GM23338 (cell line): ENCODE measurements around the gene EEPD1. TPM values are rescaled to one million over a fixed set of nuclear protein-coding genes. Genes with fewer than 3 reads are reported as not detected.

ENCODE experiments used
- ATAC-seq: fragments of 200-7000 bp; cut with Tn5 transposase; 3 replicates; pipeline ENCODE4 v1.9.1; 2020
- DNase-seq: peaks from one replicate; pipeline ENCODE4 v3.0.0-alpha.2; 2015; ENCODE audit warnings: low spot score
- H2AFZ ChIP-seq: fragments of 200-600 bp; sonication (generic); 2 replicates; pipeline ENCODE4 v1.8.0; 2016; ENCODE audit warnings: antibody characterized with exemption, mild to moderate bottlenecking, moderate library complexity
- H3F3A ChIP-seq: fragments of 200-600 bp; sonication (generic); replicated peaks from 2 replicates; pipeline ENCODE4 v1.8.0; 2017; ENCODE audit warnings: antibody characterized with exemption, mixed run types, low read depth
- H3K27ac ChIP-seq: fragments of 200-600 bp; sonication (generic); 2 replicates; pipeline ENCODE4 v1.6.1; 2016; ENCODE audit warnings: low read depth
- H3K27me3 ChIP-seq: fragments of 200-600 bp; sonication (generic); 2 replicates; pipeline ENCODE4 v1.8.0; 2016; ENCODE audit warnings: mild to moderate bottlenecking, mixed run types, moderate library complexity; ENCODE audit not compliant: insufficient read depth
- H3K36me3 ChIP-seq: fragments of 200-600 bp; sonication (generic); 2 replicates; pipeline ENCODE4 v1.8.0; 2016; ENCODE audit warnings: mild to moderate bottlenecking; ENCODE audit not compliant: insufficient read depth
- H3K4me1 ChIP-seq: fragments of 200-600 bp; sonication (generic); 2 replicates; pipeline ENCODE4 v1.8.0; 2016; ENCODE audit warnings: mild to moderate bottlenecking, moderate library complexity; ENCODE audit not compliant: insufficient read depth
- H3K4me2 ChIP-seq: fragments of 200-600 bp; sonication (generic); 2 replicates; pipeline ENCODE4 v1.7.1; 2017; ENCODE audit warnings: mixed run types
- H3K4me3 ChIP-seq: fragments of 200-600 bp; sonication (generic); 2 replicates; pipeline ENCODE4 v1.6.1; 2016; ENCODE audit warnings: mixed run types
- H3K79me2 ChIP-seq: fragments of 200-600 bp; sonication (generic); replicated peaks from 2 replicates; pipeline ENCODE4 v1.8.0; 2017; ENCODE audit warnings: mild to moderate bottlenecking; ENCODE audit not compliant: insufficient read depth
- H3K9me2 ChIP-seq: fragments of 200-600 bp; sonication (generic); 2 replicates; pipeline ENCODE4 v1.8.0; 2017; ENCODE audit not compliant: insufficient read depth
- H4K20me1 ChIP-seq: fragments of 200-600 bp; sonication (generic); replicated peaks from 2 replicates; pipeline ENCODE4 v1.8.0; 2017; ENCODE audit warnings: mild to moderate bottlenecking; ENCODE audit not compliant: insufficient read depth
- H3K27ac Mint-ChIP-seq: 2 replicates; pipeline ENCODE4 v1.8.0; 2020; ENCODE audit warnings: inconsistent platforms, mild to moderate bottlenecking, moderate library complexity, mixed read lengths
- H3K27me3 Mint-ChIP-seq: 3 replicates; pipeline ENCODE4 v1.8.0; 2022; ENCODE audit warnings: low read depth, mild to moderate bottlenecking, moderate library complexity, mixed read lengths, inconsistent platforms; ENCODE audit not compliant: insufficient read depth, poor library complexity
- H3K36me3 Mint-ChIP-seq: 3 replicates; pipeline ENCODE4 v1.8.0; 2021; ENCODE audit warnings: low read depth, mild to moderate bottlenecking, inconsistent platforms, moderate library complexity, mixed read lengths
- H3K4me1 Mint-ChIP-seq: 3 replicates; pipeline ENCODE4 v1.8.0; 2020; ENCODE audit warnings: mild to moderate bottlenecking, inconsistent platforms, mixed read lengths
- H3K4me3 Mint-ChIP-seq: 3 replicates; pipeline ENCODE4 v1.8.0; 2021; ENCODE audit warnings: moderate library complexity, mild to moderate bottlenecking, inconsistent platforms, mixed read lengths
- H3K9me3 Mint-ChIP-seq: 3 replicates; pipeline ENCODE4 v1.8.0; 2020; ENCODE audit warnings: moderate library complexity, mild to moderate bottlenecking, inconsistent platforms, mixed read lengths
- CREB1 ChIP-seq: fragments of 250-450 bp; sonication (Bioruptor Pico); IDR thresholded peaks from 2 replicates; pipeline ENCODE4 v1.5.0; 2020; ENCODE audit warnings: low read depth, mild to moderate bottlenecking, moderate library complexity
- EZH2 ChIP-seq: fragments of 200-600 bp; sonication (generic); IDR thresholded peaks from one replicate; pipeline ENCODE4 v1.8.0; 2017; ENCODE audit warnings: antibody characterized with exemption, mild to moderate bottlenecking, low read depth; ENCODE audit not compliant: unreplicated experiment
- POLR2AphosphoS5 ChIP-seq: IDR thresholded peaks from 2 replicates; pipeline ENCODE4 v1.6.1; 2016; ENCODE audit warnings: antibody characterized with exemption, low read depth
- ZNF331 ChIP-seq: fragments of 250-450 bp; sonication (Bioruptor Pico); IDR thresholded peaks from 2 replicates; pipeline ENCODE4 v1.5.0; 2020; ENCODE audit warnings: low read depth, mild to moderate bottlenecking, moderate library complexity
- ZNF462 ChIP-seq: fragments of 250-450 bp; sonication (Bioruptor Pico); IDR thresholded peaks from 2 replicates; pipeline ENCODE4 v1.5.0; 2020; ENCODE audit warnings: mild to moderate bottlenecking, moderate library complexity
- polyA plus RNA-seq: library from polyadenylated mRNA; unstranded; fragments of >200 nt; fragmentation: Nextera tagmentation; extraction: Ambion mirVana; gene quantifications from 2 replicates; pipeline ENCODE4 v1.2.1, GENCODE V29; 2016
- total RNA-seq: library from RNA; depleted of rRNA; stranded (reverse); fragments of >200 nt; shearing (Covaris generic); gene quantifications from 2 replicates; pipeline ENCODE4 v1.2.3, GENCODE V29; 2014

Gene EEPD1
- total and polyA plus RNA-seq, 2 experiments from 2014 or later, result 4.1 to 17.1 TPM

GRCh38 chr7:36338256-36338655 lies 185.2 kb downstream of the EEPD1 start:
- H3K4me3 ChIP-seq, result no peak overlapping the region
- H3K27me3 Mint-ChIP-seq, result no peaks in the 10 kb centered on the region

GRCh38 chr7:36343548-36343947 lies 190.5 kb downstream of the EEPD1 start:
- peaks cover 3% of the 10 kb centered on the region; the same call in 1 of the 3 replicates for H3K9me3 Mint-ChIP-seq
- ATAC-seq, result no peak
- no peaks in the 10 kb centered on the region for H3F3A ChIP-seq

More at GRCh38 chr7:36338256-36338655, 185.2 kb downstream of the EEPD1 start:
- Histone ChIP-seq H3F3A (no peaks in the 10 kb centered on the region), H3K79me2 (no peaks in the 10 kb centered on the region), H3K4me1 (no peaks in the 10 kb centered on the region), H4K20me1 (no peaks in the 10 kb centered on the region), H3K9me2 (no peaks in the 10 kb centered on the region), H3K4me2 (no peak overlapping the region), H2AFZ (no peak overlapping the region), H3K27me3 (no peaks in the 10 kb centered on the region), H3K36me3 (no peaks in the 10 kb centered on the region), H3K27ac (no peak overlapping the region)
- H3K4me1 Mint-ChIP-seq, result peaks cover 3% of the 10 kb centered on the region; the same call in 2 of the 3 replicates
- no peaks in the 10 kb centered on the region for H3K36me3 Mint-ChIP-seq
- no peak overlapping the region for H3K4me3 Mint-ChIP-seq
- no peak overlapping the region for H3K27ac Mint-ChIP-seq
- no peak for ATAC-seq
- H3K9me3 Mint-ChIP-seq, result no peaks in the 10 kb centered on the region; the same call in 2 of the 3 replicates
- no peak for TF ChIP-seq EZH2
- no peak for TF ChIP-seq CREB1
- TF ChIP-seq POLR2AphosphoS5, result no peak
- TF ChIP-seq ZNF331 (CRISPR knock-in tag), result no peak
- DNase-seq, result no peak

More at GRCh38 chr7:36343548-36343947, 190.5 kb downstream of the EEPD1 start:
- no peak overlapping the region for H3K4me3 ChIP-seq
- H3K4me3 Mint-ChIP-seq, result no peak overlapping the region
- H3K4me2 ChIP-seq, result no peak overlapping the region
- DNase-seq, result no peak
- peaks cover 3% of the 10 kb centered on the region; the same call in 2 of the 3 replicates for H3K4me1 Mint-ChIP-seq
- H3K79me2 ChIP-seq, result no peaks in the 10 kb centered on the region
- no peak overlapping the region for H3K27ac Mint-ChIP-seq
- H3K36me3 Mint-ChIP-seq, result no peaks in the 10 kb centered on the region
- no peaks in the 10 kb centered on the region for H3K27me3 ChIP-seq
- no peaks in the 10 kb centered on the region for H3K36me3 ChIP-seq
- H2AFZ ChIP-seq, result no peak overlapping the region
- H3K27me3 Mint-ChIP-seq, result no peaks in the 10 kb centered on the region
- no peaks in the 10 kb centered on the region for H3K9me2 ChIP-seq
- no peak overlapping the region for H3K27ac ChIP-seq
- H3K4me1 ChIP-seq, result peaks cover 1% of the 10 kb centered on the region; the same call in 1 of the 2 replicates
- no peaks in the 10 kb centered on the region for H4K20me1 ChIP-seq
- TF ChIP-seq EZH2 (no peak), ZNF462 (CRISPR knock-in tag) (no peak)
